NCI-H2081 (cell line): Measurements from ENCODE around the gene FAM171A1.
"Not testable (repeated sequence)": the region's sequence is repeated elsewhere in the genome, so short reads cannot be mapped to it uniquely, and the experiment has no call there.

Source experiments
- DNase-seq, 2 experiments: peaks; one replicate each; lab custom pipeline; 2025; lab: John Stamatoyannopoulos, UW

FAM171A1 gene

GRCh38 chr10:15370856-15371701 is at the start of gene FAM171A1:
Gene FAM171A1, minus strand, starts transcription at chr10:15371289. Its CDS starts 237 bp downstream, at chr10:15371052.
- peak; percentile 45 to 54 for DNase-seq

- no peak for DNase-seq
Observed at GRCh38 chr10:15420858-15421257, 49.8 kb upstream of the FAM171A1 start.

- DNase-seq, result peak in 1 of 2 experiments; percentile 7
Observed at GRCh38 chr10:15419279-15419874, 48.3 kb upstream of the FAM171A1 start.

GRCh38 chr10:15416034-15416433 is 44.9 kb upstream of the FAM171A1 start:
- DNase-seq, result no peak

- DNase-seq, result no peak
Observed at GRCh38 chr10:15411010-15411409, 39.9 kb upstream of the FAM171A1 start.

- DNase-seq, result not testable (repeated sequence)
Observed at GRCh38 chr10:15409350-15409749, 38.3 kb upstream of the FAM171A1 start.

GRCh38 chr10:15408557-15408956 is 37.5 kb upstream of the FAM171A1 start:
- DNase-seq, result no peak

GRCh38 chr10:15405319-15405718 is 34.2 kb upstream of the FAM171A1 start:
- DNase-seq, result no peak

GRCh38 chr10:15401382-15401781 is 30.3 kb upstream of the FAM171A1 start:
- DNase-seq, result no peak

- DNase-seq, result not testable (repeated sequence)
Observed at GRCh38 chr10:15400461-15400860, 29.4 kb upstream of the FAM171A1 start.

GRCh38 chr10:15399060-15399661 is 28.1 kb upstream of the FAM171A1 start:
- DNase-seq, result no peak

GRCh38 chr10:15395935-15396334 is 24.8 kb upstream of the FAM171A1 start:
- no peak for DNase-seq

GRCh38 chr10:15393139-15393825 is 22.2 kb upstream of the FAM171A1 start:
- DNase-seq, result no peak

GRCh38 chr10:15391491-15391890 is 20.4 kb upstream of the FAM171A1 start:
- no peak for DNase-seq

- DNase-seq, result not testable (repeated sequence)
Observed at GRCh38 chr10:15388172-15388571, 17.1 kb upstream of the FAM171A1 start.

- no peak for DNase-seq
Observed at GRCh38 chr10:15387021-15387420, 15.9 kb upstream of the FAM171A1 start.

- DNase-seq, result no peak
Observed at GRCh38 chr10:15385552-15386455, 14.7 kb upstream of the FAM171A1 start.

GRCh38 chr10:15381420-15381819 is 10.3 kb upstream of the FAM171A1 start:
- no peak for DNase-seq

GRCh38 chr10:15379078-15379477 is 8.0 kb upstream of the FAM171A1 start:
- DNase-seq, result no peak

- no peak for DNase-seq
Observed at GRCh38 chr10:15378569-15378968, 7.5 kb upstream of the FAM171A1 start.

- DNase-seq, result no peak
Observed at GRCh38 chr10:15374566-15374965, 3.5 kb upstream of the FAM171A1 start.
